Motor neuron (in vitro differentiated cells): ENCODE measurements around the gene MIPOL1. TPM values are rescaled to one million over a fixed set of nuclear protein-coding genes. Genes with fewer than 3 reads are reported as not detected.

Source experiments
- ATAC-seq, 8 experiments: fragments of 200-7000 bp; cut with Tn5 transposase; replicated peaks in 6 of 8; 2 replicates each; pipeline ENCODE4 v1.8.0; 2021; ENCODE audit warnings: mild to moderate bottlenecking in 8 of 8, moderate library complexity in 8 of 8
- H3K27ac ChIP-seq, 2 donors: fragments of 250-450 bp; sonication (Bioruptor Pico); 2 replicates each; pipeline ENCODE4 v1.9.0; 2021; ENCODE audit warnings: antibody characterized with exemption in 2 of 2, mild to moderate bottlenecking in 2 of 2, moderate library complexity in 1 of 2
- H3K4me1 ChIP-seq, 2 donors: fragments of 250-450 bp; sonication (Bioruptor Pico); replicated peaks in 1 of 2; 2 replicates each; pipeline ENCODE4 v1.6.1; 2021; ENCODE audit warnings: antibody characterized with exemption in 2 of 2, mild to moderate bottlenecking in 2 of 2, moderate library complexity in 1 of 2
- H3K4me3 ChIP-seq, 5 donors: fragments of 250-450 bp; sonication (Bioruptor Pico); 2 replicates each; pipeline ENCODE4 v1.9.0; 2021; ENCODE audit warnings: antibody characterized with exemption in 5 of 5, mild to moderate bottlenecking in 5 of 5, moderate library complexity in 4 of 5
- WGBS, 10 experiments: fragments of 450-650 bp; shearing (Covaris generic); methylation state at CpG; one replicate each; pipeline ENCODE4 v1.0.0; 2022; 5-methylcytosine and 5-hydroxymethylcytosine counted together
- in situ Hi-C, 9 experiments: fragments of 400-800 bp; cut with MboI; loops; one replicate each; pipeline ENCODE4 v1.15.0; 2021; ENCODE audit warnings: low sequenced_read_pairs in 9 of 9, low pct_unique_long_range_greater_than_20kb in 2 of 9; ENCODE audit not compliant: unreplicated experiment in 9 of 9
- total RNA-seq, 8 experiments: library from RNA; unstranded; fragments of 300-600 nt; gene quantifications; 2 replicates each; pipeline versions ENCODE4 v1.2.3 to v1.2.4, GENCODE V29; 2022

MIPOL1 gene
- total RNA-seq, 8 experiments from 2014 or later, result 7.0 to 28.0 (median 14.3) TPM

GRCh38 chr14:37470251-37470650 is 272.5 kb downstream of the MIPOL1 start:
- ATAC-seq, result no peak
- no peak overlapping the region for H3K27ac ChIP-seq
- H3K4me3 ChIP-seq, result no peak overlapping the region
- in situ Hi-C loops, result no loop called here
- H3K4me1 ChIP-seq, result no peaks in the 10 kb centered on the region
- 70 to 100% (median 94%) methylated on average over 1 to 7 of the region's 7 CpGs; no CpG with 5 or more reads in 2 of the 10 experiments for WGBS, 10 experiments

GRCh38 chr14:37472906-37473305 is 275.2 kb downstream of the MIPOL1 start:
- H3K4me3 ChIP-seq, result no peak overlapping the region
- no peak for ATAC-seq
- 17 to 78% (median 48%) methylated on average over 1 to 4 of the region's 4 CpGs; no CpG with 5 or more reads in 2 of the 10 experiments for WGBS, 10 experiments
- in situ Hi-C loops, result no loop called here
- H3K27ac ChIP-seq, result no peak overlapping the region
- H3K4me1 ChIP-seq, result no peaks in the 10 kb centered on the region

DNA sequence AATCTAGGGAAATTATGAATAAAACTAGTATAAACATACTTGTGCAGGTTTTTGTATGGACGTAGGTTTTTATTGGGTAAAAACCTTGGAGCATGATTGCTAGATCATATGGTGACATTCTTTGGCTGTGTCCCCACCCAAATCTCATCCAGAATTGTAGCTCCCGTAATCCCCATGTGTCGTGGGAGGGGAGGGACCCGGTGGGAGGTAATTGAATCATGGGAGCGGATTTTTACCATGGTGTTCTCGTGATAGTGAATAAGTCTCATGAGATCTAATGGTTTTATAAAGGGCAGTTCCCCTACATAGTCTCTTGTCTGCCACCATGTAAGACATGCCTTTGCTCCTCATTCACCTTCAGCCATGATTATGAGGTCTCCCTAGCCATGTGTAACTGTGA is 276.5 kb downstream of the MIPOL1 start:
- WGBS, 10 experiments, result 50 to 100% (median 87%) methylated on average over 1 to 6 of the region's 6 CpGs; no CpG with 5 or more reads in 2 of the 10 experiments
- H3K27ac ChIP-seq, result no peak overlapping the region
- ATAC-seq, result no peak
- in situ Hi-C loops, result no loop called here
- H3K4me3 ChIP-seq, result no peak overlapping the region
- no peaks in the 10 kb centered on the region for H3K4me1 ChIP-seq

GRCh38 chr14:37480446-37481290 is 282.9 kb downstream of the MIPOL1 start:
- Histone ChIP-seq H3K4me1 (no peaks in the 10 kb centered on the region), H3K27ac (no peak overlapping the region), H3K4me3 (no peak overlapping the region)
- in situ Hi-C loops, result no loop called here
- 39 to 100% (median 86%) methylated on average over 1 to 3 of the region's 3 CpGs for WGBS, 10 experiments
- ATAC-seq, result no peak

GRCh38 chr14:37482428-37482827 is 284.7 kb downstream of the MIPOL1 start:
- Histone ChIP-seq H3K4me3 (no peak overlapping the region), H3K4me1 (no peaks in the 10 kb centered on the region), H3K27ac (no peak overlapping the region)
- in situ Hi-C loops, result no loop called here
- 0 to 100% (median 84%) methylated on average over 1 of the region's 1 CpG; no CpG with 5 or more reads in 4 of the 10 experiments for WGBS, 10 experiments
- ATAC-seq, result no peak

DNA sequence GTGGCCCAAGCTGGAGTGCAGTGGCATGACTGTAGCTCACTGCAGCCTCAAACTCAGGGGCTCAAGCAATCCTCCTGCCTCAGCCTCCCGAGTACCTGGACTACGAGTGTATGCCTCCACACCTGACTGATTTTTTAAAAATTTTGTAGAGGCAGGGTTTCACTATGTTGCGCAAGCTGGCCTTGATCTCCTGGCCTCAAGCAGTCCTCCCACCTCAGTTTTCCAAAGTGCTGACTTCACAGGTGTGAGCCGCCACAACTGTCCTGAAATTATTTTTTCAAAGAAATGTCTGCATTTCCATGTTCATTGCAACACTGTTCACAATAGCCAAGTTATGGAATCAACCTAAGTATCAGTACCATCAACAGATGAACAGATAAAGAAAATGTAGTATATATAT is 285.9 kb downstream of the MIPOL1 start:
- 83 to 100% (median 89%) methylated on average over 1 to 4 of the region's 4 CpGs; no CpG with 5 or more reads in 2 of the 10 experiments for WGBS, 10 experiments
- H3K4me1 ChIP-seq, result no peaks in the 10 kb centered on the region
- H3K27ac ChIP-seq, result no peak overlapping the region
- ATAC-seq, result no peak
- in situ Hi-C loops, result no loop called here
- H3K4me3 ChIP-seq, result no peak overlapping the region

GRCh38 chr14:37490607-37491006 is 292.9 kb downstream of the MIPOL1 start:
- in situ Hi-C loops, result no loop called here
- WGBS, 10 experiments, result 70 to 100% (median 100%) methylated on average over 1 to 2 of the region's 3 CpGs; no CpG with 5 or more reads in 4 of the 10 experiments
- no peak for ATAC-seq
- no peak overlapping the region for H3K27ac ChIP-seq
- no peaks in the 10 kb centered on the region for H3K4me1 ChIP-seq
- H3K4me3 ChIP-seq, result no peak overlapping the region

DNA sequence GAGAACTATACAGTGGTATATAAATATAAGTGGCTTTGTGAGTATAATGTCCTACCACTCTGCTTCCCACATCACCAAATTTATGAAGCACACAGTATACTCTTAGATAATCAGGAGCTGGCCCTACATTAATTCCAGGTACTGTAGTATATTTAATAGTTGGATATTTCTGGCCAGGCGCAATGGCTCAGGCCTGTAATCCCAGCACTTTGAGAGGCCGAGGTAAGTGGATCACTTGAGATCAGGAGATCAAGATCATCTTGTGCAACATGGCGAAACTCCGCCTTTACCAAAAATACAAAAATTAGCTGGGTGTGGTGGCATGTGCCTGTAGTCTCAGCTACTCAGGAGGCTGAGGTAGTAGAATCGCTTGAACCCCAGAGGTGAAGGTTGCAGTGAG is 293.3 kb downstream of the MIPOL1 start:
- Histone ChIP-seq H3K27ac (no peak overlapping the region), H3K4me1 (no peaks in the 10 kb centered on the region), H3K4me3 (no peak overlapping the region)
- in situ Hi-C loops, result no loop called here
- ATAC-seq, result no peak
- WGBS, 10 experiments, result 92 to 100% (median 100%) methylated on average over 1 to 5 of the region's 5 CpGs; no CpG with 5 or more reads in 5 of the 10 experiments

DNA sequence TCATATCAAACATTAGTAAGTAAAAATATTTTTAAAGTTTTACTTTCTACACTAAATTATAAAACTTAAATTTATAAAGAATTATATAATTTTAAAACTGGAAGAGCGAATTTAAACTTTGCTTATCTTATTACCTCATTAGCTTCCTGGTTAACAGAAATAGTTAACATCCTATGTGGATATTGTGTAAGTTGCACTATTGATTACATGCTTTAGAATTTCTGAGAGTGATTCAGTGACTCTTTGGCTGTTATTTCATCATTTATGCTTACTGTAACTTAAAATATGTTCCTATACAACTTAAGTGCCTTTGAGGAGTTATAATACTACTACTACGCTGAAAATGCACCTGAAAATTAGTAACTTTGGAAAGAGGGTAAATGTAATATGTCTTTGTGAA is 295.9 kb downstream of the MIPOL1 start:
- H3K4me3 ChIP-seq, result no peak overlapping the region
- no peak for ATAC-seq
- WGBS, 10 experiments, result 73 to 100% (median 85%) methylated on average over 1 to 2 of the region's 2 CpGs; no CpG with 5 or more reads in 1 of the 10 experiments
- no peak overlapping the region for H3K27ac ChIP-seq
- H3K4me1 ChIP-seq, result no peaks in the 10 kb centered on the region
- in situ Hi-C loops, result no loop called here

GRCh38 chr14:37497422-37497821 is 299.7 kb downstream of the MIPOL1 start:
- Histone ChIP-seq H3K27ac (no peak overlapping the region), H3K4me3 (no peak overlapping the region), H3K4me1 (no peaks in the 10 kb centered on the region)
- WGBS, 10 experiments, result 64 to 100% (median 89%) methylated on average over 1 to 2 of the region's 2 CpGs; no CpG with 5 or more reads in 3 of the 10 experiments
- in situ Hi-C loops, result no loop called here
- no peak for ATAC-seq

DNA sequence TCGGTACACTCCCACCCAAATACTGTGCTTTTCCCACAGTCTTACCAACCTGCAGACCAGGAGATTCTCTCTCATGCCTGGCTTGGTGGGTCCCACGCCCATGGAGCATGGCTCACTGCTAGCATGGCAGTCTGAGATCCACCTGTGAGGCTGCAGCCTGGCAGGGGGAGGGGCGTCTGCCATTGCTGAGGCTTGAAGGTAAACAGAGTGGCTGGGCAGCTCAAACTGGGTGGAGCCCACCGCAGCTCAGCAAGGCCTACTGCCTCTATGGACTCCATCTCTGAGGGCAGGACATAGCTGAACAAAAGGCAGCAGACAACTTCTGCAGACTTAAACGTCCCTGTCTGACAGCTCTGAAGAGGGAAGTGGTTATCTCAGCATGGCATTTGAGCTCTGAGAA is 304.1 kb downstream of the MIPOL1 start:
- Histone ChIP-seq H3K4me3 (no peak overlapping the region), H3K27ac (no peak overlapping the region), H3K4me1 (no peaks in the 10 kb centered on the region)
- ATAC-seq, result no peak
- in situ Hi-C loops, result no loop called here
- 70 to 100% (median 96%) methylated on average over 1 to 3 of the region's 5 CpGs; no CpG with 5 or more reads in 4 of the 10 experiments for WGBS, 10 experiments

GRCh38 chr14:37508503-37508902 is 310.8 kb downstream of the MIPOL1 start:
- no peaks in the 10 kb centered on the region for H3K4me1 ChIP-seq
- no peak overlapping the region for H3K4me3 ChIP-seq
- ATAC-seq, result no peak
- H3K27ac ChIP-seq, result no peak overlapping the region
- 69 to 100% (median 95%) methylated on average over 1 to 3 of the region's 3 CpGs for WGBS, 10 experiments
- in situ Hi-C loops, result no loop called here

- peak in 1 of 8 experiments; percentile 71 for ATAC-seq
- peaks cover 0 to 3% of the 10 kb centered on the region in 2 donors for H3K4me1 ChIP-seq
- 57 to 100% (median 78%) methylated on average over 1 to 3 of the region's 3 CpGs for WGBS, 10 experiments
- H3K27ac ChIP-seq, result no peak overlapping the region
- in situ Hi-C loops, result no loop called here
- no peak overlapping the region for H3K4me3 ChIP-seq
Measured at GRCh38 chr14:37512173-37512572, 314.4 kb downstream of the MIPOL1 start.

DNA sequence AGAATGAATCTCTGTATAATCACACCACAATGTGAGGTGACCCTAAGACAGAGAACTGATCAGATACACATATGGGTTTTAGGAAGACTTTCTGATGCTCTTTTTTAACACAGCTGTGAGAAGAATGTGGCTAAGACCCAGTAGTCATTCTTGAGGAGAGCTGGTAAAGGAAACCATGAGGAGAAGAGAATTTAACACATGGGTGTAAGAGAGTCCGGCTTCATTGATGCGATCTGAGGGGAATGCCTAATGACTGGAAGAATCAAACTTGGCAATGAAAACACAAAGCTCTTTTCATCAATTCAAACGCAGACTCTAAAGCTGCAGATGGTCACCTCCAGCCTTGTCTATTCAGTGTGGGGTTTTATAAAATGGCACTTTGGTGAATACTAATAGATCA is 318.0 kb downstream of the MIPOL1 start:
- in situ Hi-C loops, result no loop called here
- WGBS, 10 experiments, result 20 to 100% (median 59%) methylated on average over 1 to 3 of the region's 3 CpGs; no CpG with 5 or more reads in 4 of the 10 experiments
- peak in 1 of 8 experiments; percentile 33 for ATAC-seq
- H3K4me1 ChIP-seq, result peaks cover 0 to 3% of the 10 kb centered on the region in 2 donors
- H3K27ac ChIP-seq, result no peak overlapping the region
- H3K4me3 ChIP-seq, result no peak overlapping the region
